Pancreas (tissue), 10 donors: ENCODE measurements around the gene HOXA2. TPM values are rescaled to one million over a fixed set of nuclear protein-coding genes. Genes with fewer than 3 reads are reported as not detected.

Experiments
- ATAC-seq, 4 donors: fragments of 200-7000 bp; cut with Tn5 transposase; one replicate each; pipeline versions ENCODE4 v1.8.0 to v1.9.1; 2020; ENCODE audit warnings: mild to moderate bottlenecking in 4 of 4, moderate library complexity in 4 of 4
- DNase-seq, 6 donors: peaks; one replicate each; pipeline ENCODE4 v3.0.0-alpha.2; 2020
- FAIRE-seq: peaks from 2 replicates; lab custom pipeline; 2012; peaks lifted over from hg19 to GRCh38; lab: Jason Lieb, UNC
- H3K27ac ChIP-seq, 4 donors: fragments of 200-600 bp; sonication (generic); 1 replicate in 3 of 4; 2 replicates in 1 of 4; pipeline versions ENCODE4 v1.5.0 to v1.8.0; 2020
- H3K27me3 ChIP-seq, 4 donors: fragments of 200-600 bp; one replicate each; pipeline ENCODE4 v1.8.0; 2021
- H3K36me3 ChIP-seq, 3 donors: fragments of 200-600 bp; sonication (generic) in 1 of 3; one replicate each; pipeline versions ENCODE4 v1.5.0 to v1.8.0; 2020 to 2021
- H3K4me1 ChIP-seq, 3 donors: fragments of 200-600 bp; one replicate each; pipeline ENCODE4 v1.8.0; 2021
- H3K4me3 ChIP-seq, 4 donors: fragments of 200-600 bp; sonication (generic) in 2 of 4; one replicate each; pipeline versions ENCODE4 v1.5.0 to v1.8.0; 2020 to 2021
- H3K9me3 ChIP-seq, 4 donors: fragments of 200-600 bp; one replicate each; pipeline ENCODE4 v1.8.0; 2021
- CTCF ChIP-seq, 4 donors: fragments of 200-600 bp; sonication (generic) in 3 of 4; IDR thresholded peaks; one replicate each; pipeline versions ENCODE4 v1.5.0 to v1.8.0; 2021; ENCODE audit warnings: antibody characterized with exemption in 4 of 4
- WGBS, 2 donors: extraction: QIAGEN DNeasy Blood & Tissue Kit; methylation state at CpG; one replicate each; pipeline ENCODE4 v1.1.7; 2013; 5-methylcytosine and 5-hydroxymethylcytosine counted together
- intact Hi-C, 3 donors: fragments of 100-400 bp; cut with DNase I; formaldehyde crosslinking; loops; one replicate each; pipeline versions ENCODE4 v1.11.1 to v1.14.2; 2022
- polyA plus RNA-seq, 2 donors: library from polyadenylated mRNA; stranded (reverse); fragments of 200-250 nt; gene quantifications; one replicate each; pipeline ENCODE4 v1.2.3, GENCODE V29; 2013
- total RNA-seq, 6 donors: library from RNA; stranded (reverse); fragmentation: NEBNext Ultra II Directional in 4 of 6; extraction: Animal tissue kit (Norgen Biotek cat#: 25700) in 4 of 6; gene quantifications; one replicate each; pipeline versions ENCODE4 v1.2.1 to v1.2.4, GENCODE V29; 2021 to 2023
- donor health status: healthy with polysubstance abuse.
- donor health status: DM: no; HTN: no; CAD: no; lungs with moderate emphysema.
- donor health status: DM: no; HTN: no; CAD: no.
- donor health status: control.
- donor health status: control.
- donor health status: Bipolar disorder and iron deficiency.
- donor health status: DM: yes; HTN: yes; CAD: no.
- donor health status: DM: no; HTN: no; CAD: no.
- donor health status: DM: no; HTN: no; CAD: no.
- donor health status: DM: yes; HTN: yes; CAD: no.

The HOXA2 gene
- under 1 TPM in 5 of 6 donors, not detected in 1; 0.09 to 0.53 (median 0.12) TPM for total RNA-seq
- polyA plus RNA-seq: under 1 TPM; 0.27 to 0.28 TPM

- no peak for TF ChIP-seq CTCF (IDR thresholded peaks at IDR 0.05)
- FAIRE-seq (no peak), ATAC-seq (peak in 1 of 4 donors; percentile 39), DNase-seq (no peak)
- peaks cover 0 to 8% (median 4%) of the 10 kb centered on the region in 3 donors for H3K4me1 ChIP-seq
- no peaks in the 10 kb centered on the region for H3K36me3 ChIP-seq
- peak within 1 kb of the TSS in 2 of 4 donors; percentile 5 to 17 for H3K4me3 ChIP-seq
- H3K27ac ChIP-seq: peak within 1 kb of the TSS in 3 of 4 donors; percentile 10 to 50 (median 44)
- intact Hi-C loops: no loop called here
- H3K27me3 ChIP-seq: peaks cover 0 to 76% (median 17%) of the 10 kb centered on the region in 4 donors
- WGBS, 2 donors: 6 to 9% methylated on average over 29 of the region's 29 CpGs
- no peaks in the 10 kb centered on the region for H3K9me3 ChIP-seq
Observed at GRCh38 chr7:27102581-27103442, at the start of gene HOXA2. TSS of gene HOXA2 (minus strand) at chr7:27102683. CDS start at chr7:27102500, 183 bp downstream.

GRCh38 chr7:27151341-27151930 lies 49.0 kb upstream of the HOXA2 start:
- no peak for TF ChIP-seq CTCF (IDR thresholded peaks at IDR 0.05)
- Histone ChIP-seq H3K27ac (no peak overlapping the region), H3K4me3 (peak overlapping the region in 2 of 4 donors; percentile 12 to 42), H3K4me1 (peaks cover 0 to 12% (median 0%) of the 10 kb centered on the region in 3 donors), H3K9me3 (no peaks in the 10 kb centered on the region), H3K36me3 (no peaks in the 10 kb centered on the region), H3K27me3 (peaks cover 25 to 80% (median 38%) of the 10 kb centered on the region in 4 donors)
- WGBS, 2 donors: 6 to 8% methylated on average over 27 of the region's 27 CpGs
- peak in 3 of 6 donors; percentile 5 to 34 (median 10) for DNase-seq
- intact Hi-C loops: loop anchor here in 1 of 3 donors (10.0 kb wide), 1 partner anchor 1297 kb away; no protein-coding TSS in a partner anchor
- ATAC-seq: no peak
- no peak for FAIRE-seq

GRCh38 chr7:27150568-27151340 lies 48.3 kb upstream of the HOXA2 start:
- Histone ChIP-seq H3K9me3 (no peaks in the 10 kb centered on the region), H3K4me3 (peak overlapping the region in 2 of 4 donors; percentile 12 to 42), H3K27ac (no peak overlapping the region), H3K4me1 (peaks cover 0 to 12% (median 0%) of the 10 kb centered on the region in 3 donors), H3K36me3 (no peaks in the 10 kb centered on the region), H3K27me3 (peaks cover 25 to 77% (median 33%) of the 10 kb centered on the region in 4 donors)
- peak; percentile 61 to 80 (median 76) for TF ChIP-seq CTCF (IDR thresholded peaks at IDR 0.05)
- DNase-seq: peak in 5 of 6 donors; percentile 36 to 86 (median 69)
- FAIRE-seq: no peak
- peak; percentile 78 to 90 (median 86) for ATAC-seq
- intact Hi-C loops: loop anchor here in 1 of 3 donors (10.0 kb wide), 1 partner anchor 1296 kb away; no protein-coding TSS in a partner anchor
- WGBS, 2 donors: 4 to 5% methylated on average over 57 to 58 of the region's 58 CpGs

GRCh38 chr7:27149842-27150567 lies 47.5 kb upstream of the HOXA2 start:
- intact Hi-C loops: loop anchor here in 1 of 3 donors (10.0 kb wide), 1 partner anchor 1295 kb away; no protein-coding TSS in a partner anchor
- FAIRE-seq: no peak

More at GRCh38 chr7:27149842-27150567, 47.5 kb upstream of the HOXA2 start:
- 39% methylated on average over 13 of the region's 13 CpGs for WGBS, 2 donors
- DNase-seq (peak in 1 of 6 donors; percentile 62), ATAC-seq (no peak)
- H3K4me3 ChIP-seq: peak overlapping the region in 1 of 4 donors; percentile 42
- no peaks in the 10 kb centered on the region for H3K9me3 ChIP-seq
- TF ChIP-seq CTCF (IDR thresholded peaks at IDR 0.05): no peak
- H3K4me1 ChIP-seq: peaks cover 0 to 12% (median 0%) of the 10 kb centered on the region in 3 donors
- H3K27me3 ChIP-seq: peaks cover 18 to 76% (median 29%) of the 10 kb centered on the region in 4 donors
- no peaks in the 10 kb centered on the region for H3K36me3 ChIP-seq
- H3K27ac ChIP-seq: no peak overlapping the region
